ENCODE results near the gene LINGO1.

DNA sequence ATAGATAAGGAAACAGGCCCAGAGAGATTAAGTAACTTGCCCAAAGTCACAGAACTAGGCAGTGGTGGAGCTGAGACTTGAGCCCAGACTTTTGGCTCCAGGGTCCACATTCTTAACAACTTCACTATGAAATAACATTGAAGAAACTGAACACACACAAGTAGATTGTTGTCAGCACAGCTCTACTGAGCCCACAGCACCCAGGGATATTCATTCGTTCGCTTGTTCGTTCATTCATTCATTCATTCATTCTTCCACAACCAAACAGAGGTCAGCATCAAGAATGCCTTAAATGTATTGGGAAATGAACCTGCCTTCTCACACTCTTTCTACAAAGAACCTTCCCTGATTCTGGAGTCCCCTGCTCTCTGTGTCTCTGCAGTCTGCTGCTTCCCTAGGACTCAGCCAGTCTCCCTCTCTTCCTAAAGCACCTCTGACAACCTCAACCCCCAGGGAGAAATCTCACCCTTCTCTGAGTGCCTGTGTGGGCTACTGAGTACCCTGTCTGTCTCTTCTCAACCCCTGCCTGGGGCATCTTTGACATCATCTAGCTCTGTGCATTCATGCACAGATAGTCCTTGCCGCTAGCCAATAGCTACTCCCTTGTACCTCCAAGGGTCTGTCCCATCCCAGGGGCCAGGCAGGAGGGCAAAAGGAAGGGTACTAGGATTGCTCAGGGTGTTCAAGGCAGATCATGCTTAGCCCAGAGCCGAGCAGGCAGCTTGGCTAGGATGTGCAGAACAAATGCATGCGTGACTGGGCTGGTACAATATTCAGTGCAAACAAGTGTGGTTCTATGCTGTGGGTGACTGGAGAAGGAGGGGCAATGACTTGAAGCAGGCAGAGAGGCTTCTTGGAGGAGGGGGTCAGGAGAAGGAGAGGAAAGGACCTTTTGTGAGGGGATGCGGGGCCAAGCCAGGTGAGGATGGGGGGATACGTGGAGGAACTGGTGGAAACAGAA lies 3.4 kb downstream of the LINGO1 start:
- TF ChIP-seq, protein P1, sequence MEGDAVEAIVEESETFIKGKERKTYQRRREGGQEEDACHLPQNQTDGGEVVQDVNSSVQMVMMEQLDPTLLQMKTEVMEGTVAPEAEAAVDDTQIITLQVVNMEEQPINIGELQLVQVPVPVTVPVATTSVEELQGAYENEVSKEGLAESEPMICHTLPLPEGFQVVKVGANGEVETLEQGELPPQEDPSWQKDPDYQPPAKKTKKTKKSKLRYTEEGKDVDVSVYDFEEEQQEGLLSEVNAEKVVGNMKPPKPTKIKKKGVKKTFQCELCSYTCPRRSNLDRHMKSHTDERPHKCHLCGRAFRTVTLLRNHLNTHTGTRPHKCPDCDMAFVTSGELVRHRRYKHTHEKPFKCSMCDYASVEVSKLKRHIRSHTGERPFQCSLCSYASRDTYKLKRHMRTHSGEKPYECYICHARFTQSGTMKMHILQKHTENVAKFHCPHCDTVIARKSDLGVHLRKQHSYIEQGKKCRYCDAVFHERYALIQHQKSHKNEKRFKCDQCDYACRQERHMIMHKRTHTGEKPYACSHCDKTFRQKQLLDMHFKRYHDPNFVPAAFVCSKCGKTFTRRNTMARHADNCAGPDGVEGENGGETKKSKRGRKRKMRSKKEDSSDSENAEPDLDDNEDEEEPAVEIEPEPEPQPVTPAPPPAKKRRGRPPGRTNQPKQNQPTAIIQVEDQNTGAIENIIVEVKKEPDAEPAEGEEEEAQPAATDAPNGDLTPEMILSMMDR (IDR thresholded peaks at IDR 0.05) = no peak
- TF ChIP-seq POLR2A (IDR thresholded peaks at IDR 0.05) = no peak

Measured in thyroid gland (tissue), 4 donors.